CD4-positive, alpha-beta T cell treated with Interleukin-4 for 1 hour (primary cell): Measurements from ENCODE around the gene UQCC5.
A peak's percentile ranks its signal among the peaks of the same experiment; 100 is the strongest.
"Not testable (repeated sequence)": the region's sequence is repeated elsewhere in the genome, so short reads cannot be mapped to it uniquely, and the experiment has no call there.

Source experiments
- DNase-seq, 2 donors: peaks; one replicate each; pipeline ENCODE4 v3.0.0-alpha.2; 2020 to 2022

UQCC5 gene

GRCh38 chr3:52523386-52524257 is 12.8 kb upstream of the UQCC5 start:
- DNase-seq = no peak

- no peak for DNase-seq
Measured at GRCh38 chr3:52524258-52524751, 12.1 kb upstream of the UQCC5 start.

- no peak for DNase-seq
Measured at GRCh38 chr3:52524752-52525679, 11.4 kb upstream of the UQCC5 start.

GRCh38 chr3:52525680-52526561 is 10.5 kb upstream of the UQCC5 start:
- no peak for DNase-seq

GRCh38 chr3:52526671-52527038 is 9.8 kb upstream of the UQCC5 start:
- DNase-seq = not testable (repeated sequence)

- DNase-seq = no peak
Measured at GRCh38 chr3:52527039-52527731, 9.2 kb upstream of the UQCC5 start.

GRCh38 chr3:52527732-52528585 is 8.4 kb upstream of the UQCC5 start:
- DNase-seq = no peak

GRCh38 chr3:52528586-52529375 is 7.6 kb upstream of the UQCC5 start:
- DNase-seq = no peak

- no peak for DNase-seq
Measured at GRCh38 chr3:52529376-52530333, 6.8 kb upstream of the UQCC5 start.

GRCh38 chr3:52530918-52531826 is 5.2 kb upstream of the UQCC5 start:
- DNase-seq = no peak

GRCh38 chr3:52531860-52532516 is 4.4 kb upstream of the UQCC5 start:
- DNase-seq = no peak

- DNase-seq = peak; percentile 26 to 50
Measured at GRCh38 chr3:52532517-52532837, 3.9 kb upstream of the UQCC5 start.

- DNase-seq = peak in 1 of 2 donors; percentile 16
Measured at GRCh38 chr3:52532838-52533622, 3.4 kb upstream of the UQCC5 start.

- peak; percentile 66 for DNase-seq
Measured at GRCh38 chr3:52533623-52534280, 2.7 kb upstream of the UQCC5 start, which contains the start of gene NT5DC2. Gene NT5DC2, minus strand, starts transcription at chr3:52533857. Its CDS starts 120 bp downstream, at chr3:52533737.

GRCh38 chr3:52534281-52535183 is 1.9 kb upstream of the UQCC5 start:
- no peak for DNase-seq
